WTC11 (cell line): Measurements from ENCODE around the gene C4orf50. TPM values are rescaled to one million over a fixed set of nuclear protein-coding genes. Genes with fewer than 3 reads are reported as not detected.

Experiments used
- ATAC-seq: fragments of 200-7000 bp; cut with Tn5 transposase; 2 replicates; pipeline ENCODE4 v1.10.0; 2021; ENCODE audit warnings: mild to moderate bottlenecking, moderate library complexity
- CTCF ChIA-PET: fragments of 300-600 bp; sonication (Branson Sonifier 250); formaldehyde crosslinking; loops from one replicate; lab custom pipeline; 2021; ENCODE audit warnings: antibody characterized with exemption; lab: Charles Lee
- POLR2A ChIA-PET: fragments of 350-600 bp; sonication (Branson Sonifier 250); formaldehyde crosslinking; loops from one replicate; lab custom pipeline; 2021; ENCODE audit warnings: antibody characterized with exemption; lab: Charles Lee
- DNase-seq: peaks from one replicate; pipeline ENCODE4 v3.0.0; 2021; ENCODE audit warnings: low spot score
- H3K27ac Mint-ChIP-seq: 2 replicates; pipeline ENCODE4 v1.8.0; 2021; ENCODE audit warnings: mixed read lengths
- H3K27me3 Mint-ChIP-seq: 2 replicates; pipeline ENCODE4 v1.8.0; 2021; ENCODE audit warnings: low read depth, mild to moderate bottlenecking, moderate library complexity, mixed read lengths
- H3K36me3 Mint-ChIP-seq: 2 replicates; pipeline ENCODE4 v1.8.0; 2021; ENCODE audit warnings: mixed read lengths
- H3K4me1 Mint-ChIP-seq: 2 replicates; pipeline ENCODE4 v1.8.0; 2022; ENCODE audit warnings: mixed read lengths
- H3K4me3 Mint-ChIP-seq: 2 replicates; pipeline ENCODE4 v1.8.0; 2021; ENCODE audit warnings: mild to moderate bottlenecking, moderate library complexity, mixed read lengths
- H3K9me3 Mint-ChIP-seq: 2 replicates; pipeline ENCODE4 v1.8.0; 2021; ENCODE audit warnings: mixed read lengths
- AFF4 ChIP-seq: sonication (generic); formaldehyde crosslinking; IDR thresholded peaks from 2 replicates; pipeline ENCODE4 v1.8.1; 2023; ENCODE audit warnings: mild to moderate bottlenecking, missing genetic modification reagents, borderline replicate concordance
- ATF6 ChIP-seq: sonication (generic); formaldehyde crosslinking; IDR thresholded peaks from 2 replicates; pipeline ENCODE4 v1.8.1; 2023; ENCODE audit warnings: mild to moderate bottlenecking, missing genetic modification reagents
- CBFB ChIP-seq: sonication (generic); formaldehyde crosslinking; IDR thresholded peaks from 2 replicates; pipeline ENCODE4 v1.8.1; 2022; ENCODE audit warnings: mild to moderate bottlenecking, low read depth, missing genetic modification reagents
- ERG ChIP-seq: fragments of 250-450 bp; sonication (Bioruptor Pico); IDR thresholded peaks from 2 replicates; pipeline ENCODE4 v1.8.0; 2021; ENCODE audit warnings: mild to moderate bottlenecking
- ESRRA ChIP-seq: sonication (generic); formaldehyde crosslinking; IDR thresholded peaks from 2 replicates; pipeline ENCODE4 v1.8.1; 2022; ENCODE audit warnings: mild to moderate bottlenecking, missing genetic modification reagents, borderline replicate concordance
- ETV6 ChIP-seq: sonication (generic); formaldehyde crosslinking; IDR thresholded peaks from 2 replicates; pipeline ENCODE4 v1.8.1; 2022; ENCODE audit warnings: mild to moderate bottlenecking, missing genetic modification reagents
- FOXK1 ChIP-seq: sonication (generic); formaldehyde crosslinking; IDR thresholded peaks from 2 replicates; pipeline ENCODE4 v1.8.0; 2022; ENCODE audit warnings: mild to moderate bottlenecking, moderate library complexity, missing genetic modification reagents
- IRF2 ChIP-seq: sonication (generic); formaldehyde crosslinking; IDR thresholded peaks from 2 replicates; pipeline ENCODE4 v1.8.0; 2022; ENCODE audit warnings: low read depth, missing genetic modification reagents, borderline replicate concordance
- KAT7 ChIP-seq: sonication (generic); formaldehyde crosslinking; IDR thresholded peaks from 2 replicates; pipeline ENCODE4 v1.8.1; 2023; ENCODE audit warnings: missing genetic modification reagents, mild to moderate bottlenecking, borderline replicate concordance
- NFYB ChIP-seq: sonication (generic); formaldehyde crosslinking; conservative IDR thresholded peaks from 2 replicates; pipeline ENCODE4 v1.8.0; 2022; ENCODE audit warnings: low read depth, missing genetic modification reagents
- NR1H2 ChIP-seq: sonication (generic); formaldehyde crosslinking; IDR thresholded peaks from 2 replicates; pipeline ENCODE4 v1.9.0; 2021; ENCODE audit warnings: mild to moderate bottlenecking, moderate library complexity, missing genetic modification reagents
- NR2C2 ChIP-seq: sonication (generic); formaldehyde crosslinking; IDR thresholded peaks from 2 replicates; pipeline ENCODE4 v1.8.0; 2022; ENCODE audit warnings: mild to moderate bottlenecking, missing genetic modification reagents
- RORB ChIP-seq: fragments of 250-450 bp; sonication (Bioruptor Pico); IDR thresholded peaks from 2 replicates; pipeline ENCODE4 v1.9.0; 2021; ENCODE audit warnings: mild to moderate bottlenecking
- SMAD3 ChIP-seq: sonication (generic); formaldehyde crosslinking; IDR thresholded peaks from 2 replicates; pipeline ENCODE4 v1.8.0; 2022; ENCODE audit warnings: missing genetic modification reagents, mild to moderate bottlenecking, borderline replicate concordance
- SOX15 ChIP-seq: fragments of 250-450 bp; sonication (Bioruptor Pico); IDR thresholded peaks from 2 replicates; pipeline ENCODE4 v1.9.0; 2021; ENCODE audit warnings: mild to moderate bottlenecking
- TEAD1 ChIP-seq: sonication (generic); formaldehyde crosslinking; IDR thresholded peaks from 2 replicates; pipeline ENCODE4 v1.8.0; 2022; ENCODE audit warnings: mild to moderate bottlenecking, missing genetic modification reagents
- TEAD4 ChIP-seq: sonication (generic); formaldehyde crosslinking; IDR thresholded peaks from 2 replicates; pipeline ENCODE4 v1.8.0; 2022; ENCODE audit warnings: mild to moderate bottlenecking, missing genetic modification reagents
- ZNF219 ChIP-seq: sonication (generic); formaldehyde crosslinking; IDR thresholded peaks from 2 replicates; pipeline ENCODE4 v1.8.0; 2023; ENCODE audit warnings: missing genetic modification reagents, mild to moderate bottlenecking, borderline replicate concordance
- ZNF232 ChIP-seq: sonication (generic); formaldehyde crosslinking; IDR thresholded peaks from 2 replicates; pipeline ENCODE4 v1.8.0; 2022; ENCODE audit warnings: mild to moderate bottlenecking, missing genetic modification reagents
- ZNF263 ChIP-seq: sonication (generic); formaldehyde crosslinking; IDR thresholded peaks from 2 replicates; pipeline ENCODE4 v1.8.1; 2022; ENCODE audit warnings: low read depth, mild to moderate bottlenecking, moderate library complexity, missing genetic modification reagents
- ZNF396 ChIP-seq: fragments of 250-450 bp; sonication (Bioruptor Pico); IDR thresholded peaks from 2 replicates; pipeline ENCODE4 v1.8.0; 2021; ENCODE audit warnings: mild to moderate bottlenecking, moderate library complexity, borderline replicate concordance
- ZNF532 ChIP-seq: fragments of 250-450 bp; sonication (Bioruptor Pico); IDR thresholded peaks from 2 replicates; pipeline ENCODE4 v1.9.0; 2021; ENCODE audit warnings: mild to moderate bottlenecking, borderline replicate concordance
- ZSCAN18 ChIP-seq: fragments of 250-450 bp; sonication (Bioruptor Pico); IDR thresholded peaks from 2 replicates; pipeline ENCODE4 v2.1.2; 2022; ENCODE audit warnings: mild to moderate bottlenecking, moderate library complexity
- total RNA-seq: library from RNA; stranded (reverse); gene quantifications from 3 replicates; pipeline ENCODE4 v1.2.3, GENCODE V29; 2021

Gene C4orf50
- total RNA-seq, 1 experiment from 2014 or later, result 0.17 TPM

GRCh38 chr4:5945936-5946335, 72.3 kb downstream of the C4orf50 start:
- Mint-ChIP-seq H3K4me1 (peaks cover 14% of the 10 kb centered on the region), H3K9me3 (peaks cover 28% of the 10 kb centered on the region), H3K27me3 (peaks cover 30% of the 10 kb centered on the region), H3K27ac (no peak overlapping the region), H3K36me3 (peaks cover 17% of the 10 kb centered on the region), H3K4me3 (no peak overlapping the region)
- DNase-seq (no peak), ATAC-seq (no peak)
- CTCF ChIA-PET, result interaction anchor here (1.5 to 2.5 kb wide), 2 partner anchors 17 to 34 kb away, joined by 3 to 7 read pairs; no protein-coding TSS in a partner anchor
- POLR2A ChIA-PET, result no interaction called here
- TF ChIP-seq ZNF396 (CRISPR knock-in tag) (no peak), RORB (CRISPR knock-in tag) (no peak), SMAD3 (no peak), ETV6 (no peak), TEAD1 (CRISPR knock-in tag) (no peak), ATF6 (CRISPR knock-in tag) (no peak), NFYB (no peak), ERG (no peak), ZNF532 (CRISPR knock-in tag) (no peak), KAT7 (CRISPR knock-in tag) (no peak), ESRRA (CRISPR knock-in tag) (no peak), TEAD4 (CRISPR knock-in tag) (no peak), NR2C2 (CRISPR knock-in tag) (no peak), ZSCAN18 (no peak)

- POLR2A ChIA-PET, result no interaction called here
- CTCF ChIA-PET, result interaction anchor here (0.7 to 2.5 kb wide), 3 partner anchors 18 to 1527 kb away, joined by 3 to 7 read pairs (median 3); no protein-coding TSS in a partner anchor
- no peak for DNase-seq
- TF ChIP-seq CBFB (CRISPR knock-in tag), result no peak
- TF ChIP-seq ZNF232 (CRISPR knock-in tag), result no peak
- TF ChIP-seq ZNF263, result no peak
- TF ChIP-seq FOXK1, result no peak
- no peak for TF ChIP-seq ZNF219 (CRISPR knock-in tag)
- TF ChIP-seq IRF2 (CRISPR knock-in tag), result no peak
- TF ChIP-seq NR1H2 (CRISPR knock-in tag), result no peak
- TF ChIP-seq ZSCAN18, result no peak
- TF ChIP-seq AFF4 (CRISPR knock-in tag), result no peak
- TF ChIP-seq SOX15 (CRISPR knock-in tag), result no peak
Observed at GRCh38 chr4:5945171-5945570, 73.1 kb downstream of the C4orf50 start.

More at GRCh38 chr4:5945171-5945570, 73.1 kb downstream of the C4orf50 start:
- H3K4me1 Mint-ChIP-seq, result peaks cover 20% of the 10 kb centered on the region
- H3K9me3 Mint-ChIP-seq, result peaks cover 34% of the 10 kb centered on the region
- peaks cover 30% of the 10 kb centered on the region for H3K27me3 Mint-ChIP-seq
- peaks cover 23% of the 10 kb centered on the region for H3K36me3 Mint-ChIP-seq
- H3K4me3 Mint-ChIP-seq, result no peak overlapping the region
- ATAC-seq, result no peak
- no peak overlapping the region for H3K27ac Mint-ChIP-seq
